Choroid plexus epithelial cell (primary cell): Measurements from ENCODE around the gene FLT1.
A peak's percentile ranks its signal among the peaks of the same experiment; 100 is the strongest.

Experiments used
- DNase-seq: peaks from one replicate; pipeline ENCODE4 v3.0.0-alpha.2; 2010; ENCODE audit warnings: low read depth
- H3K4me3 ChIP-seq: 2 replicates; pipeline ENCODE4 v1.5.1; 2011; ENCODE audit warnings: low read depth, mild to moderate bottlenecking, control low read depth, low read length, moderate library complexity
- CTCF ChIP-seq: conservative IDR thresholded peaks from 2 replicates; pipeline ENCODE4 v1.5.1; 2011; ENCODE audit warnings: low read depth, mild to moderate bottlenecking, control low read depth, inconsistent platforms, low read length, moderate library complexity

Gene FLT1

GRCh38 chr13:28490061-28490460, 4.9 kb downstream of the FLT1 start:
- no peak for DNase-seq
- no peak for TF ChIP-seq CTCF
- H3K4me3 ChIP-seq, result no peak overlapping the region

- H3K4me3 ChIP-seq, result no peak overlapping the region
- DNase-seq, result peak; percentile 72
- TF ChIP-seq CTCF, result no peak
Measured at GRCh38 chr13:28489524-28489931, 5.4 kb downstream of the FLT1 start.

- no peak for TF ChIP-seq CTCF
- DNase-seq, result no peak
- H3K4me3 ChIP-seq, result no peak overlapping the region
Measured at GRCh38 chr13:28488376-28489005, 6.4 kb downstream of the FLT1 start.

- no peak for TF ChIP-seq CTCF
- no peak overlapping the region for H3K4me3 ChIP-seq
- DNase-seq, result no peak
Measured at GRCh38 chr13:28485996-28486543, 8.9 kb downstream of the FLT1 start.

- no peak for DNase-seq
- no peak for TF ChIP-seq CTCF
- no peak overlapping the region for H3K4me3 ChIP-seq
Measured at GRCh38 chr13:28485551-28485950, 9.4 kb downstream of the FLT1 start.

- TF ChIP-seq CTCF, result no peak
- no peak for DNase-seq
- H3K4me3 ChIP-seq, result no peak overlapping the region
Measured at GRCh38 chr13:28485097-28485496, 9.8 kb downstream of the FLT1 start.

- no peak for DNase-seq
- H3K4me3 ChIP-seq, result no peak overlapping the region
- no peak for TF ChIP-seq CTCF
Measured at GRCh38 chr13:28483313-28483931, 11.5 kb downstream of the FLT1 start.
